Prostate gland (tissue), 2 donors: ENCODE measurements around the gene ZFHX3. TPM values are rescaled to one million over a fixed set of nuclear protein-coding genes. Genes with fewer than 3 reads are reported as not detected.

Source experiments
- DNase-seq: peaks from one replicate; pipeline ENCODE4 v3.0.0-alpha.2; 2019; ENCODE audit warnings: low spot score
- H3K27ac ChIP-seq, 2 donors: fragments of 200-600 bp; sonication (generic); 2 replicates each; pipeline ENCODE4 v1.5.1; 2017 to 2019
- H3K27me3 ChIP-seq: fragments of 200-600 bp; sonication (generic); replicated peaks from 2 replicates; pipeline ENCODE4 v1.5.1; 2019; ENCODE audit not compliant: insufficient read depth
- H3K36me3 ChIP-seq, 2 donors: fragments of 200-600 bp; sonication (generic); 1 replicate in 1 of 2; 2 replicates in 1 of 2; pipeline versions ENCODE4 v1.5.1 to v1.8.1; 2017 to 2019
- H3K4me1 ChIP-seq: fragments of 200-600 bp; sonication (generic); replicated peaks from 2 replicates; pipeline ENCODE4 v1.5.1; 2019
- H3K4me3 ChIP-seq, 2 donors: fragments of 200-600 bp; sonication (generic); 2 replicates each; pipeline ENCODE4 v1.5.1; 2017 to 2019
- H3K9me3 ChIP-seq: fragments of 200-600 bp; sonication (generic); 2 replicates; pipeline ENCODE4 v1.5.1; 2017
- POLR2A ChIP-seq: fragments of 450-650 bp; IDR thresholded peaks from one replicate; pipeline ENCODE4 v1.6.1; 2016; ENCODE audit warnings: antibody characterized with exemption, mild to moderate bottlenecking
- POLR2AphosphoS5 ChIP-seq: sonication (generic); formaldehyde crosslinking; IDR thresholded peaks from one replicate; pipeline ENCODE4 v1.6.1; 2017; ENCODE audit warnings: antibody characterized with exemption
- WGBS: methylation state at CpG from one replicate; pipeline ENCODE4 v1.1.5; 2018; 5-methylcytosine and 5-hydroxymethylcytosine counted together
- intact Hi-C: fragments of 100-400 bp; cut with DNase I; formaldehyde crosslinking; loops from one replicate; pipeline ENCODE4 v1.14.2; 2022
- total RNA-seq, 2 donors: library from RNA; depleted of rRNA; stranded (reverse); fragments of >200 nt; gene quantifications; one replicate each; pipeline ENCODE4 v1.1.0, GENCODE V29; 2016
- TF ChIP-seq, protein P1 (sequence below), 4 experiments: fragments of 200-600 bp in 2 of 4; fragments of 450-650 bp in 2 of 4; sonication (generic) in 2 of 4; IDR thresholded peaks; 1 replicate in 3 of 4; 2 replicates in 1 of 4; pipeline ENCODE4 v1.5.1; 2016 to 2019; ENCODE audit warnings: antibody characterized with exemption in 4 of 4, mild to moderate bottlenecking in 2 of 4, moderate library complexity in 2 of 4

ZFHX3 gene
- total RNA-seq, 2 donors from 2014 or later = 51.1 to 53.9 TPM

- no peak for TF ChIP-seq POLR2A
- TF ChIP-seq POLR2AphosphoS5 = peak; percentile 16
- Histone ChIP-seq H3K27ac (peak overlapping the region in 1 of 2 donors; percentile 67), H3K9me3 (no peaks in the 10 kb centered on the region), H3K27me3 (no peaks in the 10 kb centered on the region), H3K4me1 (peaks cover 12% of the 10 kb centered on the region), H3K36me3 (no peaks in the 10 kb centered on the region), H3K4me3 (no peak overlapping the region)
- DNase-seq = no peak
- intact Hi-C loops = no loop called here
- 80% methylated on average over 17 of the region's 17 CpGs for WGBS
Measured at GRCh38 chr16:72976438-72977064, 71.4 kb downstream of the ZFHX3 start.

GRCh38 chr16:72975809-72976437 is 72.0 kb downstream of the ZFHX3 start:
- 73% methylated on average over 5 of the region's 5 CpGs for WGBS

GRCh38 chr16:72974142-72974769 is 73.7 kb downstream of the ZFHX3 start:
- TF ChIP-seq POLR2A (no peak), POLR2AphosphoS5 (no peak)
- TF ChIP-seq, protein P1, sequence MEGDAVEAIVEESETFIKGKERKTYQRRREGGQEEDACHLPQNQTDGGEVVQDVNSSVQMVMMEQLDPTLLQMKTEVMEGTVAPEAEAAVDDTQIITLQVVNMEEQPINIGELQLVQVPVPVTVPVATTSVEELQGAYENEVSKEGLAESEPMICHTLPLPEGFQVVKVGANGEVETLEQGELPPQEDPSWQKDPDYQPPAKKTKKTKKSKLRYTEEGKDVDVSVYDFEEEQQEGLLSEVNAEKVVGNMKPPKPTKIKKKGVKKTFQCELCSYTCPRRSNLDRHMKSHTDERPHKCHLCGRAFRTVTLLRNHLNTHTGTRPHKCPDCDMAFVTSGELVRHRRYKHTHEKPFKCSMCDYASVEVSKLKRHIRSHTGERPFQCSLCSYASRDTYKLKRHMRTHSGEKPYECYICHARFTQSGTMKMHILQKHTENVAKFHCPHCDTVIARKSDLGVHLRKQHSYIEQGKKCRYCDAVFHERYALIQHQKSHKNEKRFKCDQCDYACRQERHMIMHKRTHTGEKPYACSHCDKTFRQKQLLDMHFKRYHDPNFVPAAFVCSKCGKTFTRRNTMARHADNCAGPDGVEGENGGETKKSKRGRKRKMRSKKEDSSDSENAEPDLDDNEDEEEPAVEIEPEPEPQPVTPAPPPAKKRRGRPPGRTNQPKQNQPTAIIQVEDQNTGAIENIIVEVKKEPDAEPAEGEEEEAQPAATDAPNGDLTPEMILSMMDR (IDR thresholded peaks at IDR 0.05) = no peak
- H3K9me3 ChIP-seq = no peaks in the 10 kb centered on the region
- no peak for DNase-seq
- H3K36me3 ChIP-seq = no peaks in the 10 kb centered on the region
- H3K27me3 ChIP-seq = no peaks in the 10 kb centered on the region
- H3K27ac ChIP-seq = peak overlapping the region in 1 of 2 donors; percentile 67
- intact Hi-C loops = no loop called here
- H3K4me1 ChIP-seq = peaks cover 24% of the 10 kb centered on the region
- WGBS = 45% methylated on average over 13 of the region's 13 CpGs
- H3K4me3 ChIP-seq = no peak overlapping the region

More at GRCh38 chr16:72975809-72976437, 72.0 kb downstream of the ZFHX3 start:
- DNase-seq = no peak
- Histone ChIP-seq H3K4me3 (no peak overlapping the region), H3K4me1 (peaks cover 12% of the 10 kb centered on the region), H3K27ac (peak overlapping the region in 1 of 2 donors; percentile 67), H3K36me3 (no peaks in the 10 kb centered on the region), H3K9me3 (no peaks in the 10 kb centered on the region), H3K27me3 (no peaks in the 10 kb centered on the region)
- intact Hi-C loops = no loop called here
- TF ChIP-seq POLR2A (no peak), POLR2AphosphoS5 (no peak)
- TF ChIP-seq, protein P1 (IDR thresholded peaks at IDR 0.05) = no peak

- Histone ChIP-seq H3K4me1 (peaks cover 24% of the 10 kb centered on the region), H3K36me3 (no peaks in the 10 kb centered on the region), H3K4me3 (no peak overlapping the region), H3K27ac (peak overlapping the region; percentile 16 to 67), H3K9me3 (no peaks in the 10 kb centered on the region), H3K27me3 (no peaks in the 10 kb centered on the region)
- peak; percentile 48 for DNase-seq
- peak; percentile 78 for TF ChIP-seq POLR2AphosphoS5
- TF ChIP-seq POLR2A = no peak
- TF ChIP-seq, protein P1 (IDR thresholded peaks at IDR 0.05) = peak in 1 of 4 experiments; percentile 23
- WGBS = 65% methylated on average over 7 of the region's 7 CpGs
- intact Hi-C loops = no loop called here
Measured at GRCh38 chr16:72972878-72973571, 74.9 kb downstream of the ZFHX3 start.

GRCh38 chr16:72971370-72971769 is 76.6 kb downstream of the ZFHX3 start:
- no peak for DNase-seq
- WGBS = 84% methylated on average over 5 of the region's 5 CpGs
- Histone ChIP-seq H3K4me1 (peaks cover 18% of the 10 kb centered on the region), H3K36me3 (no peaks in the 10 kb centered on the region), H3K27me3 (no peaks in the 10 kb centered on the region), H3K4me3 (no peak overlapping the region), H3K27ac (peak overlapping the region in 1 of 2 donors; percentile 69), H3K9me3 (no peaks in the 10 kb centered on the region)
- intact Hi-C loops = no loop called here
- TF ChIP-seq POLR2A (no peak), POLR2AphosphoS5 (no peak)
- TF ChIP-seq, protein P1 (IDR thresholded peaks at IDR 0.05) = no peak
